ENCODE measurements around the gene MBP.
A peak's percentile ranks its signal among the peaks of the same experiment; 100 is the strongest.

The MBP gene

GRCh38 chr18:77140439-77141109 lies 8.0 kb upstream of the MBP start:
- Histone ChIP-seq H3K36me3 (no peaks in the 10 kb centered on the region), H3K9me3 (no peaks in the 10 kb centered on the region), H3K4me3 (ENCODE audit: low read depth in 1 of 2, low read length in 1 of 2) (no peak overlapping the region), H3K27ac (peak overlapping the region; percentile 50), H3K27me3 (no peaks in the 10 kb centered on the region), H3K4me1 (ENCODE audit: control insufficient read depth in 1 of 2, insufficient read depth in 1 of 2, low read depth in 1 of 2, low read length in 1 of 2) (peaks cover 20 to 27% of the 10 kb centered on the region in 2 experiments)
- TF ChIP-seq, protein P1, sequence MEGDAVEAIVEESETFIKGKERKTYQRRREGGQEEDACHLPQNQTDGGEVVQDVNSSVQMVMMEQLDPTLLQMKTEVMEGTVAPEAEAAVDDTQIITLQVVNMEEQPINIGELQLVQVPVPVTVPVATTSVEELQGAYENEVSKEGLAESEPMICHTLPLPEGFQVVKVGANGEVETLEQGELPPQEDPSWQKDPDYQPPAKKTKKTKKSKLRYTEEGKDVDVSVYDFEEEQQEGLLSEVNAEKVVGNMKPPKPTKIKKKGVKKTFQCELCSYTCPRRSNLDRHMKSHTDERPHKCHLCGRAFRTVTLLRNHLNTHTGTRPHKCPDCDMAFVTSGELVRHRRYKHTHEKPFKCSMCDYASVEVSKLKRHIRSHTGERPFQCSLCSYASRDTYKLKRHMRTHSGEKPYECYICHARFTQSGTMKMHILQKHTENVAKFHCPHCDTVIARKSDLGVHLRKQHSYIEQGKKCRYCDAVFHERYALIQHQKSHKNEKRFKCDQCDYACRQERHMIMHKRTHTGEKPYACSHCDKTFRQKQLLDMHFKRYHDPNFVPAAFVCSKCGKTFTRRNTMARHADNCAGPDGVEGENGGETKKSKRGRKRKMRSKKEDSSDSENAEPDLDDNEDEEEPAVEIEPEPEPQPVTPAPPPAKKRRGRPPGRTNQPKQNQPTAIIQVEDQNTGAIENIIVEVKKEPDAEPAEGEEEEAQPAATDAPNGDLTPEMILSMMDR (IDR thresholded peaks at IDR 0.05): no peak

DNA sequence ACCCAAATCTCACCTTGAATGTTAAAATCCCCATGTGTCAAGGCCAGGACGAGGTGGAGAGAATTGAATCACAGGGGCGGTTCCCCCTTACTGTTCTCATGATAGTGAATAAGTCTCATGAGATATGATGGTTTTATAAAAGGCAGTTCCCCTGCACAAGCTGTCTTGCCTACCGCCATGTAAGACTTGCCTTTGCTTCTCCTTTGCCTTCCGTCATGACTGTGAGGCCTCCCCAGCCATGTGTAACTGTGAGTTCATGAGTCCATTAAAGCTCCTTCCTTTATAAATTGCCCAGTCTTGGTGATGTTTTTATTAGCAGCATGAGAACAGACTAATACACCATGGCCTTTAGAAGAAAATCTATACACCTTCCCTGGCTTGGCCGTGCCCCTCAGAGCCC lies 7.4 kb upstream of the MBP start:
- no peak overlapping the region for H3K4me3 ChIP-seq (ENCODE audit: low read depth in 1 of 2, low read length in 1 of 2)
- H3K27ac ChIP-seq: peak overlapping the region; percentile 50
- H3K36me3 ChIP-seq: no peaks in the 10 kb centered on the region
- TF ChIP-seq, protein P1 (IDR thresholded peaks at IDR 0.05): no peak
- H3K27me3 ChIP-seq: no peaks in the 10 kb centered on the region
- no peaks in the 10 kb centered on the region for H3K9me3 ChIP-seq
- peaks cover 20 to 27% of the 10 kb centered on the region in 2 experiments for H3K4me1 ChIP-seq (ENCODE audit: control insufficient read depth in 1 of 2, insufficient read depth in 1 of 2, low read depth in 1 of 2, low read length in 1 of 2)

- TF ChIP-seq, protein P1 (IDR thresholded peaks at IDR 0.05): no peak
- no peaks in the 10 kb centered on the region for H3K27me3 ChIP-seq
- peak overlapping the region; percentile 50 for H3K27ac ChIP-seq
Observed at GRCh38 chr18:77139619-77140018, 7.0 kb upstream of the MBP start.

GRCh38 chr18:77138270-77138669 lies 5.7 kb upstream of the MBP start:
- TF ChIP-seq, protein P1 (IDR thresholded peaks at IDR 0.05): no peak
- no peaks in the 10 kb centered on the region for H3K27me3 ChIP-seq

More at GRCh38 chr18:77139619-77140018, 7.0 kb upstream of the MBP start:
- no peaks in the 10 kb centered on the region for H3K9me3 ChIP-seq
- no peak overlapping the region for H3K4me3 ChIP-seq (ENCODE audit: low read depth in 1 of 2, low read length in 1 of 2)
- H3K4me1 ChIP-seq (ENCODE audit: control insufficient read depth in 1 of 2, insufficient read depth in 1 of 2, low read depth in 1 of 2, low read length in 1 of 2): peaks cover 20 to 27% of the 10 kb centered on the region in 2 experiments
- H3K36me3 ChIP-seq: no peaks in the 10 kb centered on the region

DNA sequence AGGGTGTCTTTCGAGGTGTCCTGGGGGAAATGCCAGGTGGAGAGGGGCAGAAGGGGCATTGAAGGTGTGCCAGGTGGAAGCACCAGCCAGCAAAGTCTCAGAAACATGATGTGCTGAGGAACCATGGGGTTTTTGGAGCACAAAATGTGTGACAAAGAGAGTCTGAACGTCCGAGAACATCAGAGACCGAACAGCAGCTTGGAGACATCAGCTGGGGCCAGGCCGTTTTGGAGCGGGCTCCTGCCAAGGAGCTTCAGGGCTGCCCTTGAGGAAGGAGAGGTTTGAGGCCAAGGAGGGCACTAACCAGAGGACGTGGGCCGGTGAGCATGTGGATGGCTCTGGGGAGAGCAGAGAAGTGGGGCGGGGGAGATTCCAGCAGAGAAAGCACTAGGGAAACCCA lies 5.3 kb upstream of the MBP start:
- H3K4me3 ChIP-seq (ENCODE audit: low read depth in 1 of 2, low read length in 1 of 2): no peak overlapping the region
- H3K27me3 ChIP-seq: no peaks in the 10 kb centered on the region
- TF ChIP-seq, protein P1 (IDR thresholded peaks at IDR 0.05): no peak
- H3K27ac ChIP-seq: no peak overlapping the region
- H3K9me3 ChIP-seq: no peaks in the 10 kb centered on the region
- H3K4me1 ChIP-seq (ENCODE audit: control insufficient read depth in 1 of 2, insufficient read depth in 1 of 2, low read depth in 1 of 2, low read length in 1 of 2): peaks cover 37 to 44% of the 10 kb centered on the region in 2 experiments
- H3K36me3 ChIP-seq: no peaks in the 10 kb centered on the region

More at GRCh38 chr18:77138270-77138669, 5.7 kb upstream of the MBP start:
- no peaks in the 10 kb centered on the region for H3K9me3 ChIP-seq
- no peak overlapping the region for H3K27ac ChIP-seq
- H3K4me1 ChIP-seq (ENCODE audit: control insufficient read depth in 1 of 2, insufficient read depth in 1 of 2, low read depth in 1 of 2, low read length in 1 of 2): peaks cover 33 to 39% of the 10 kb centered on the region in 2 experiments
- no peak overlapping the region for H3K4me3 ChIP-seq (ENCODE audit: low read depth in 1 of 2, low read length in 1 of 2)
- no peaks in the 10 kb centered on the region for H3K36me3 ChIP-seq

Data from neutrophil (primary cell).